Thoracic aorta (tissue), 2 donors: ENCODE results near the gene SMC1A. TPM values are rescaled to one million over a fixed set of nuclear protein-coding genes. Genes with fewer than 3 reads are reported as not detected.
A peak's percentile ranks its signal among the peaks of the same experiment; 100 is the strongest.
"Not testable (repeated sequence)": the region's sequence is repeated elsewhere in the genome, so short reads cannot be mapped to it uniquely, and the experiment has no call there.

Experiments used
- ATAC-seq: fragments of 150-250 bp; one replicate; pipeline ENCODE4 v1.8.0; 2017; ENCODE audit warnings: low read depth; ENCODE audit not compliant: insufficient number of reproducible peaks, low FRiP score
- DNase-seq: peaks from one replicate; pipeline ENCODE4 v3.0.0-alpha.2; 2020; ENCODE audit warnings: low spot score
- H3K27ac ChIP-seq, 2 donors: fragments of 200-600 bp; sonication (generic); 1 replicate in 1 of 2; 2 replicates in 1 of 2; pipeline ENCODE4 v1.5.1; 2016; ENCODE audit warnings: mild to moderate bottlenecking in 2 of 2, moderate library complexity in 2 of 2
- H3K27me3 ChIP-seq: fragments of 200-600 bp; sonication (generic); replicated peaks from 2 replicates; pipeline ENCODE4 v1.6.0; 2016; ENCODE audit warnings: mild to moderate bottlenecking; ENCODE audit not compliant: insufficient read depth
- H3K36me3 ChIP-seq: fragments of 200-600 bp; sonication (generic); one replicate; pipeline ENCODE4 v1.5.1; 2016
- H3K4me1 ChIP-seq, 2 donors: fragments of 200-600 bp; sonication (generic); 1 replicate in 1 of 2; 2 replicates in 1 of 2; pipeline versions ENCODE4 v1.5.1 to v1.6.0; 2016; ENCODE audit warnings: low read depth in 2 of 2, mild to moderate bottlenecking in 1 of 2; ENCODE audit not compliant: control insufficient read depth in 1 of 2
- H3K4me3 ChIP-seq: fragments of 200-600 bp; sonication (generic); 2 replicates; pipeline ENCODE4 v1.5.1; 2016; ENCODE audit warnings: mild to moderate bottlenecking
- H3K9me3 ChIP-seq: fragments of 200-600 bp; sonication (generic); 2 replicates; pipeline ENCODE4 v1.5.1; 2016
- total RNA-seq, 2 donors: library from RNA; depleted of rRNA; stranded (reverse); fragments of >200 nt; gene quantifications; one replicate each; pipeline versions ENCODE4 v1.1.0 to v1.2.3, GENCODE V29; 2016
- TF ChIP-seq, protein P1 (sequence below): fragments of 200-600 bp; sonication (generic); IDR thresholded peaks from one replicate; pipeline ENCODE4 v1.5.1; 2019; ENCODE audit warnings: antibody characterized with exemption

Gene SMC1A
- 10 to 100 TPM; 32.6 to 53.1 TPM for total RNA-seq

DNA sequence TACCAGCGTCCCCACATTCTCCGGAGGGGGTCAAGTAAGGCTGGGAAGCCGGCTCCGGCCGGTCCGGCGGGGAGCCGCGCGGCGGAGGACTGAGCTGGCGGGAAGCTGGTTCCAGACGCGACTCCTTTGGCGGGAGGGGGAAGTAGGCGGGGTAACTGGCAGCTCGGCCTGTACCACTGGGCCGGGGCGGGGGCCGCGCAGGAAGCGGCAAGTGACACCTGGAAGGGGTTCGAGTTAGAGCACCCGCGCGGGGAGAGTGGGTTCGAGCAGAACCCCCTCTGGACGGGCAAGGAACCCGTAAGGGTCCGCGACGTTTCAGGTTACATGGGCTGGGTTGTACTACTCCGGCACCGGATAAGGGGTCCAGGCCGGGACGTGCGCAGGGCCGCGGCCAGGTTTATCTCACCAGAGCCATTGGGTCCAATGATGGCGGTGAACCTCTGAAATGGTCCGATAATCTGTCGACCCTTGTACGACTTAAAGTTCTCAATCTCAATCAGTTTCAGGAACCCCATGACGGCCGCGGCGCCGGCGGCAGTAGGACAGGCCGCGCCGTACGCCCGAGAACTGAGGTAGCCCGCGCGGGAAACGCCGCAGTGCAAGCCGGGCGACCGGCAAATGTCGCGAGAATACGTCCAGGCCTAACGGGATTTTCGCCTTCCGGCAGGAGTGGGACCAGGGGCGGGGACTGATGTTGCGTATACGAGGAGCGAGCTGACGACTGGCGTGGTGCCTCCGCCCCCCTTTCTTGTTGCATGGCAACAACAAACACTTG, at the start of gene SMC1A:
Gene SMC1A (minus strand): TSS at position 569 of the 775 bp plus-strand sequence. CDS start 54 bp downstream, at position 515.
- ATAC-seq (peak; percentile 99), DNase-seq (peak; percentile 81)
- no peaks in the 10 kb centered on the region for H3K27me3 ChIP-seq
- TF ChIP-seq, protein P1, sequence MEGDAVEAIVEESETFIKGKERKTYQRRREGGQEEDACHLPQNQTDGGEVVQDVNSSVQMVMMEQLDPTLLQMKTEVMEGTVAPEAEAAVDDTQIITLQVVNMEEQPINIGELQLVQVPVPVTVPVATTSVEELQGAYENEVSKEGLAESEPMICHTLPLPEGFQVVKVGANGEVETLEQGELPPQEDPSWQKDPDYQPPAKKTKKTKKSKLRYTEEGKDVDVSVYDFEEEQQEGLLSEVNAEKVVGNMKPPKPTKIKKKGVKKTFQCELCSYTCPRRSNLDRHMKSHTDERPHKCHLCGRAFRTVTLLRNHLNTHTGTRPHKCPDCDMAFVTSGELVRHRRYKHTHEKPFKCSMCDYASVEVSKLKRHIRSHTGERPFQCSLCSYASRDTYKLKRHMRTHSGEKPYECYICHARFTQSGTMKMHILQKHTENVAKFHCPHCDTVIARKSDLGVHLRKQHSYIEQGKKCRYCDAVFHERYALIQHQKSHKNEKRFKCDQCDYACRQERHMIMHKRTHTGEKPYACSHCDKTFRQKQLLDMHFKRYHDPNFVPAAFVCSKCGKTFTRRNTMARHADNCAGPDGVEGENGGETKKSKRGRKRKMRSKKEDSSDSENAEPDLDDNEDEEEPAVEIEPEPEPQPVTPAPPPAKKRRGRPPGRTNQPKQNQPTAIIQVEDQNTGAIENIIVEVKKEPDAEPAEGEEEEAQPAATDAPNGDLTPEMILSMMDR, result no peak
- H3K4me1 ChIP-seq, result peaks cover 9 to 22% of the 10 kb centered on the region in 2 donors
- no peaks in the 10 kb centered on the region for H3K9me3 ChIP-seq
- peak within 1 kb of the TSS; percentile 73 for H3K4me3 ChIP-seq
- peak within 1 kb of the TSS; percentile 83 to 89 for H3K27ac ChIP-seq
- no peaks in the 10 kb centered on the region for H3K36me3 ChIP-seq

DNA sequence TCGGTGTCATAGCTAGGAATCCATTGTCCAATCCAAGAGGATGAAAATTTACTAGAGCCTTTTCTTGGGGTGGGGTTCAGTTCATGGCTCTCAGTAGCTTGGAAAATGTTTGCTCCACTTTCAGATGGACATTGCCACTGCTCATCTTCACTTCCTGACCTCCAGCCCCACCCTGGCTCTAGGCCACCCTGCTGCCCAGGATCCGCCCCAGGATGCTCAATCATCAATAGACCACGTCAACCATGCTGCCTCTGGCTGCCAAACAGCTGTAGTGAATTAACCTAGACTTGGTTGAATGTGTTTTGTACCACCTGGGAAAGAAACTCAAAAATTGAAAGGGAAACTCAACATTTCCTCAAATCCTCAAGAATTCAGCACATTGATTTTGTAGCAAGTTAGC, 48.9 kb upstream of the SMC1A start:
- Histone ChIP-seq H3K4me3 (no peak overlapping the region), H3K27ac (no peak overlapping the region), H3K36me3 (no peaks in the 10 kb centered on the region), H3K9me3 (no peaks in the 10 kb centered on the region), H3K27me3 (no peaks in the 10 kb centered on the region), H3K4me1 (no peaks in the 10 kb centered on the region)
- ATAC-seq (no peak), DNase-seq (no peak)
- TF ChIP-seq, protein P1, result no peak

DNA sequence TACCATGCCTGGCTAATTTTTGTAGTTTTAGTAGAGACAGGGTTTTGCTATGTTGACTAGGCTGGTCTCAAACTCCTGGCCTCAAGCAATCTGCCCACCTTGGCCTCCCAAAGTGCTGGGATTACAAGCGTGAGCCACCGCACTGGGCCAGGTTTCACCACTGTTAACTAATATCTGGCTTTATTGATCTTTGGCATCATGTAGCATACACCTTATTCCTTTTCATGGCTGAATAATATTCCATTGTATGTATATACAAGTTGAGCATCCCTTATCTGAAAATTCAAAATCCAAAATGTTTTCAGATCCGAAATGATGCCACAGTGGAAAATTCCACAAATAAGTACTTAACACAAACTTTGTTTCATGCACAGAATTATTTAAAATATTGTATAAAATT, 46.2 kb upstream of the SMC1A start:
- H3K9me3 ChIP-seq, ATAC-seq, H3K27ac ChIP-seq, H3K27me3 ChIP-seq, H3K4me3 ChIP-seq, H3K4me1 ChIP-seq, H3K36me3 ChIP-seq, DNase-seq: not testable (repeated sequence)

DNA sequence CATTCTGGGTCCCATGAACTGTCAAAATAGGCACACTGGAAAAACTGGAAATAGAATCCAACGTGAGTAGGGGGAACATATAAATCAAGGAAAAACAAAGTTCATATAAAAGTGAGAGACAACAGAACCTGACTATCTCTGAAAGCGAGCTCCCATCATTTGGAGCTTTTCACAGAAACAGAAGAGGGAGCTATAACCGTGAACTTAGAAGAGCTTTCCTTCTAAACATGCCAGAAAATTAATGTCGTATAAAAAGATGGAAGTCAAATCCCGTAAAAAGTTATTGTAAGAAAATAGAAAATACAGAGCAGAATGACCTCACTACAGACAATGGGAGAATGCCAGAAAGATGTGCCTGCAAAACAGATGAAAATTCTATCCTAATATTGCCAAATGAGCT, 35.6 kb upstream of the SMC1A start:
- Histone ChIP-seq H3K9me3 (no peaks in the 10 kb centered on the region), H3K36me3 (no peaks in the 10 kb centered on the region), H3K4me1 (no peaks in the 10 kb centered on the region), H3K27me3 (no peaks in the 10 kb centered on the region), H3K27ac (no peak overlapping the region), H3K4me3 (no peak overlapping the region)
- ATAC-seq (no peak), DNase-seq (no peak)
- TF ChIP-seq, protein P1, result no peak

DNA sequence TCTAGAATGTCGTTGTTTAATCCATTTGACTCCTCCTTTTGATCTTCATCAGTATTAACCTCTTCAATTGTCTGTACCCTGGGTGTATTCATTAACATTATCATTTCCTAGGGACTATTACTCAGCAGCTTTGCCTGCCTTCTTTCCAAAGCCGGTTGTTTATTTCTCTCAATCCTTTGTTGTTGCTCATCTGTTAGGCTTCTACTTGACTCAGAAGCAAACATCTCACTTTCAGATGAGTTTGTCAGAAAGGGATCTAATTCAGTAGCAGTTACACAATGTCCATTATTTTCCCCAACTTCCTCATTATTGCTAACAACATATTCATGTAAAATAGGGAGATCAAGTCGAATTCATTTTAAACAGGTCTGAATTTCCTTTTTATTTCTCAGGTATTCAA, 33.8 kb upstream of the SMC1A start:
- no peak overlapping the region for H3K27ac ChIP-seq
- TF ChIP-seq, protein P1, result no peak
- H3K4me1 ChIP-seq, result no peaks in the 10 kb centered on the region
- no peak for DNase-seq
- H3K9me3 ChIP-seq, result no peaks in the 10 kb centered on the region
- no peak for ATAC-seq
- H3K36me3 ChIP-seq, result no peaks in the 10 kb centered on the region
- no peaks in the 10 kb centered on the region for H3K27me3 ChIP-seq
- no peak overlapping the region for H3K4me3 ChIP-seq
